ENCODE data around the gene SERPINF2. TPM values are rescaled to one million over a fixed set of nuclear protein-coding genes. Genes with fewer than 3 reads are reported as not detected.

Gene SERPINF2
- total and polyA plus RNA-seq, 2 experiments from 2014 or later: 0.66 to 1.2 TPM

GRCh38 chr17:1786708-1787107, 44.0 kb downstream of the SERPINF2 start:
- Mint-ChIP-seq H3K4me3 (no peak overlapping the region), H3K27me3 (ENCODE audit: insufficient read depth, low read depth, poor library complexity) (peaks cover 12% of the 10 kb centered on the region), H3K9me3 (no peaks in the 10 kb centered on the region; the same call in 2 of the 3 replicates), H3K36me3 (ENCODE audit: low read depth) (peaks cover 52% of the 10 kb centered on the region), H3K4me1 (no peaks in the 10 kb centered on the region), H3K27ac (no peak overlapping the region)
- ATAC-seq (no peak), DNase-seq (ENCODE audit: low spot score) (no peak)
- Histone ChIP-seq H3K4me2 (no peak overlapping the region), H2AFZ (no peak overlapping the region), H3K4me1 (ENCODE audit: insufficient read depth) (no peaks in the 10 kb centered on the region), H3K79me2 (replicated peaks; ENCODE audit: insufficient read depth) (0 out of 2 replicates have a peak, but pooled peaks cover 2% of the 10 kb centered on the region), H3K9me2 (ENCODE audit: insufficient read depth) (no peaks in the 10 kb centered on the region), H3K36me3 (ENCODE audit: insufficient read depth) (peaks cover 7% of the 10 kb centered on the region), H3F3A (replicated peaks; ENCODE audit: low read depth) (0 out of 2 replicates have a peak, but pooled peaks cover 3% of the 10 kb centered on the region), H4K20me1 (replicated peaks; ENCODE audit: insufficient read depth) (peaks cover 6% of the 10 kb centered on the region), H3K27me3 (ENCODE audit: insufficient read depth) (no peaks in the 10 kb centered on the region), H3K27ac (ENCODE audit: low read depth) (no peak overlapping the region), H3K4me3 (no peak overlapping the region)
- TF ChIP-seq STAT1 (IDR thresholded peaks at IDR 0.05; ENCODE audit: unreplicated experiment) (no peak), EZH2 (IDR thresholded peaks at IDR 0.05; ENCODE audit: low read depth, unreplicated experiment) (no peak), ZNF331 (CRISPR knock-in tag; IDR thresholded peaks at IDR 0.05; ENCODE audit: low read depth) (no peak), NANOG (IDR thresholded peaks at IDR 0.05; ENCODE audit: borderline replicate concordance) (no peak), JUNB (IDR thresholded peaks at IDR 0.05; ENCODE audit: unreplicated experiment) (no peak)
- TF ChIP-seq, protein P1, sequence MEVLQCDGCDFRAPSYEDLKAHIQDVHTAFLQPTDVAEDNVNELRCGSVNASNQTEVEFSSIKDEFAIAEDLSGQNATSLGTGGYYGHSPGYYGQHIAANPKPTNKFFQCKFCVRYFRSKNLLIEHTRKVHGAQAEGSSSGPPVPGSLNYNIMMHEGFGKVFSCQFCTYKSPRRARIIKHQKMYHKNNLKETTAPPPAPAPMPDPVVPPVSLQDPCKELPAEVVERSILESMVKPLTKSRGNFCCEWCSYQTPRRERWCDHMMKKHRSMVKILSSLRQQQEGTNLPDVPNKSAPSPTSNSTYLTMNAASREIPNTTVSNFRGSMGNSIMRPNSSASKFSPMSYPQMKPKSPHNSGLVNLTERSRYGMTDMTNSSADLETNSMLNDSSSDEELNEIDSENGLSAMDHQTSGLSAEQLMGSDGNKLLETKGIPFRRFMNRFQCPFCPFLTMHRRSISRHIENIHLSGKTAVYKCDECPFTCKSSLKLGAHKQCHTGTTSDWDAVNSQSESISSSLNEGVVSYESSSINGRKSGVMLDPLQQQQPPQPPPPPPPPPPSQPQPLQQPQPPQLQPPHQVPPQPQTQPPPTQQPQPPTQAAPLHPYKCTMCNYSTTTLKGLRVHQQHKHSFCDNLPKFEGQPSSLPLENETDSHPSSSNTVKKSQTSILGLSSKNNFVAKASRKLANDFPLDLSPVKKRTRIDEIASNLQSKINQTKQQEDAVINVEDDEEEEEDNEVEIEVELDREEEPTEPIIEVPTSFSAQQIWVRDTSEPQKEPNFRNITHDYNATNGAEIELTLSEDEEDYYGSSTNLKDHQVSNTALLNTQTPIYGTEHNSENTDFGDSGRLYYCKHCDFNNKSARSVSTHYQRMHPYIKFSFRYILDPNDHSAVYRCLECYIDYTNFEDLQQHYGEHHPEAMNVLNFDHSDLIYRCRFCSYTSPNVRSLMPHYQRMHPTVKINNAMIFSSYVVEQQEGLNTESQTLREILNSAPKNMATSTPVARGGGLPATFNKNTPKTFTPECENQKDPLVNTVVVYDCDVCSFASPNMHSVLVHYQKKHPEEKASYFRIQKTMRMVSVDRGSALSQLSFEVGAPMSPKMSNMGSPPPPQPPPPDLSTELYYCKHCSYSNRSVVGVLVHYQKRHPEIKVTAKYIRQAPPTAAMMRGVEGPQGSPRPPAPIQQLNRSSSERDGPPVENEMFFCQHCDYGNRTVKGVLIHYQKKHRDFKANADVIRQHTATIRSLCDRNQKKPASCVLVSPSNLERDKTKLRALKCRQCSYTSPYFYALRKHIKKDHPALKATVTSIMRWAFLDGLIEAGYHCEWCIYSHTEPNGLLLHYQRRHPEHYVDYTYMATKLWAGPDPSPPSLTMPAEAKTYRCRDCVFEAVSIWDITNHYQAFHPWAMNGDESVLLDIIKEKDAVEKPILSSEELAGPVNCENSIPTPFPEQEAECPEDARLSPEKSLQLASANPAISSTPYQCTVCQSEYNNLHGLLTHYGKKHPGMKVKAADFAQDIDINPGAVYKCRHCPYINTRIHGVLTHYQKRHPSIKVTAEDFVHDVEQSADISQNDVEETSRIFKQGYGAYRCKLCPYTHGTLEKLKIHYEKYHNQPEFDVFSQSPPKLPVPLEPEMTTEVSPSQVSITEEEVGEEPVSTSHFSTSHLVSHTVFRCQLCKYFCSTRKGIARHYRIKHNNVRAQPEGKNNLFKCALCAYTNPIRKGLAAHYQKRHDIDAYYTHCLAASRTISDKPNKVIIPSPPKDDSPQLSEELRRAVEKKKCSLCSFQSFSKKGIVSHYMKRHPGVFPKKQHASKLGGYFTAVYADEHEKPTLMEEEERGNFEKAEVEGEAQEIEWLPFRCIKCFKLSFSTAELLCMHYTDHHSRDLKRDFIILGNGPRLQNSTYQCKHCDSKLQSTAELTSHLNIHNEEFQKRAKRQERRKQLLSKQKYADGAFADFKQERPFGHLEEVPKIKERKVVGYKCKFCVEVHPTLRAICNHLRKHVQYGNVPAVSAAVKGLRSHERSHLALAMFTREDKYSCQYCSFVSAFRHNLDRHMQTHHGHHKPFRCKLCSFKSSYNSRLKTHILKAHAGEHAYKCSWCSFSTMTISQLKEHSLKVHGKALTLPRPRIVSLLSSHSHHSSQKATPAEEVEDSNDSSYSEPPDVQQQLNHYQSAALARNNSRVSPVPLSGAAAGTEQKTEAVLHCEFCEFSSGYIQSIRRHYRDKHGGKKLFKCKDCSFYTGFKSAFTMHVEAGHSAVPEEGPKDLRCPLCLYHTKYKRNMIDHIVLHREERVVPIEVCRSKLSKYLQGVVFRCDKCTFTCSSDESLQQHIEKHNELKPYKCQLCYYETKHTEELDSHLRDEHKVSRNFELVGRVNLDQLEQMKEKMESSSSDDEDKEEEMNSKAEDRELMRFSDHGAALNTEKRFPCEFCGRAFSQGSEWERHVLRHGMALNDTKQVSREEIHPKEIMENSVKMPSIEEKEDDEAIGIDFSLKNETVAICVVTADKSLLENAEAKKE (CRISPR knock-in tag; IDR thresholded peaks at IDR 0.05): no peak
- TF ChIP-seq, protein P2, sequence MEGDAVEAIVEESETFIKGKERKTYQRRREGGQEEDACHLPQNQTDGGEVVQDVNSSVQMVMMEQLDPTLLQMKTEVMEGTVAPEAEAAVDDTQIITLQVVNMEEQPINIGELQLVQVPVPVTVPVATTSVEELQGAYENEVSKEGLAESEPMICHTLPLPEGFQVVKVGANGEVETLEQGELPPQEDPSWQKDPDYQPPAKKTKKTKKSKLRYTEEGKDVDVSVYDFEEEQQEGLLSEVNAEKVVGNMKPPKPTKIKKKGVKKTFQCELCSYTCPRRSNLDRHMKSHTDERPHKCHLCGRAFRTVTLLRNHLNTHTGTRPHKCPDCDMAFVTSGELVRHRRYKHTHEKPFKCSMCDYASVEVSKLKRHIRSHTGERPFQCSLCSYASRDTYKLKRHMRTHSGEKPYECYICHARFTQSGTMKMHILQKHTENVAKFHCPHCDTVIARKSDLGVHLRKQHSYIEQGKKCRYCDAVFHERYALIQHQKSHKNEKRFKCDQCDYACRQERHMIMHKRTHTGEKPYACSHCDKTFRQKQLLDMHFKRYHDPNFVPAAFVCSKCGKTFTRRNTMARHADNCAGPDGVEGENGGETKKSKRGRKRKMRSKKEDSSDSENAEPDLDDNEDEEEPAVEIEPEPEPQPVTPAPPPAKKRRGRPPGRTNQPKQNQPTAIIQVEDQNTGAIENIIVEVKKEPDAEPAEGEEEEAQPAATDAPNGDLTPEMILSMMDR (conservative IDR thresholded peaks at IDR 0.05; ENCODE audit: low read depth in 2 of 2): no peak

Data from GM23338 (cell line).